Measurements from ENCODE around the gene RNF186. TPM values are rescaled to one million over a fixed set of nuclear protein-coding genes. Genes with fewer than 3 reads are reported as not detected.
"Not testable (repeated sequence)": the region's sequence is repeated elsewhere in the genome, so short reads cannot be mapped to it uniquely, and the experiment has no call there.

Gene RNF186
- total RNA-seq, 2 donors from 2014 or later, result not detected

DNA sequence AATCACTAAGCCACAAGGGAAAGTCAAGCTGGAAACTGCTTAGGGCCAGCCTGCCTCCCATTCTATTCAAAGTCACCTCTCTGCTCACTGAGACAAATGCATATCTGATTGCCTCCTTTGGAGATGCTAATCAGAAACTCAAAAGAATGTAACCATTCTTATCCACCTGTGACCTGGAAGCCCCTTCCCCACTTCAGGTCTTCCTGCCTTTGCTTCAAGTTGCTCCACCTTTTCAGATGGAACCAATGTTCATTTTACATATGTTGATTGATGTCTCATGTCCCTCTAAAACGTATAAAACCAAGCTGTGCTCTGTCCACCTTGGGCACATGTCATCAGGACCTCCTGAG, 1.6 kb upstream of the RNF186 start:
- not testable (repeated sequence) for H3K9me3 ChIP-seq (ENCODE audit: control insufficient read depth, low read length, poor library complexity, severe bottlenecking); ATAC-seq; H3K4me3 Mint-ChIP-seq; H3K27me3 Mint-ChIP-seq; DNase-seq; H3K4me1 Mint-ChIP-seq; H3K36me3 Mint-ChIP-seq (ENCODE audit: low read depth)
- peak overlapping the region; percentile 3 for H3K27ac Mint-ChIP-seq

DNA sequence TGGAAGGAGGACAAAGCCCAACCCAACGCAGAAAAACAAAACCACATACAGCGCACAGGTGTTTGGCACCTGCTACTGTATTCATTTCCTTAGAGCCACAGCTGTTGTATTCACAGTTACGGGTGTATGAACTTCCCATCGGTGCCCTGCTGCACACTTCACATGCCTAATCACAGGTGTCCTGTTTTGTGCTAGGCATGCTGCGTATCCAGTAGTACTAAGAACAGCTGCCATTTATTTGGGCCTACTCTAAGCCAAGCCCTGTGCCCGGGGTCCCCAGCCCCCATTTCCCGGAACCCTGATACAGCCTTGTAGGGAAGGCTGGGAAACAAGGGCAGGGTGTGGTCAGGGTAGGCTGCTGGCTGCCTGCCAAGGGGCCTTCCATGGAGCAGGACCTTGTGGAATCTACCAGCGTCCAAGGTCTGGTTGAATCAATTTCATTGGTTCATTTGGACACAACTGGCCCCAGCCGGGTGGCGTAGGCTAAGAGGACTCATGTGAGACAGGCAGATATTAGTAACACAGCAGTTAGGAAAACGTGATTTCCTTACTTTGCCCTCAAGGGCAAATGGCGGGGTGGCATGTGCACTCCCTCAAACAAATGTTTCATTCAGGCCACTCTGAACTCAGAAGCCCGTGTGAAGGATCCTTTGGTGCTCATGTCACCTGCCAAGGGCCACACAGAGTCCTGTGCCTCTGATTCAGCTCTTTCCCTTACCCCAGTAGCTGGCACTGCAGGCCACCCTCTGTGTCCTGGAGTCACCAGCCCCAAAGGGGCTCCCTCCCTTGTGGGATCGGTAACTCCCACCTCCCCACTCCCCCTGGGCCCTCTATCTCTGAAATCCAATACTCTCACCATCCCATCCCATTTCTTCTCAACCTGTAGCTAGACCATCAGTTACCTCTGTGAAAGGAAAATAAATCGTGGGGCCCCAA, 986 bp upstream of the RNF186 start:
- no peaks in the 10 kb centered on the region for H3K9me3 ChIP-seq (ENCODE audit: control insufficient read depth, low read length, poor library complexity, severe bottlenecking)
- Mint-ChIP-seq H3K36me3 (ENCODE audit: low read depth) (peaks cover 3% of the 10 kb centered on the region), H3K4me1 (peaks cover 2% of the 10 kb centered on the region), H3K4me3 (no peak overlapping the region), H3K27ac (no peak overlapping the region), H3K27me3 (peaks cover 6% of the 10 kb centered on the region)
- no peak for DNase-seq
- ATAC-seq, result no peak

DNA sequence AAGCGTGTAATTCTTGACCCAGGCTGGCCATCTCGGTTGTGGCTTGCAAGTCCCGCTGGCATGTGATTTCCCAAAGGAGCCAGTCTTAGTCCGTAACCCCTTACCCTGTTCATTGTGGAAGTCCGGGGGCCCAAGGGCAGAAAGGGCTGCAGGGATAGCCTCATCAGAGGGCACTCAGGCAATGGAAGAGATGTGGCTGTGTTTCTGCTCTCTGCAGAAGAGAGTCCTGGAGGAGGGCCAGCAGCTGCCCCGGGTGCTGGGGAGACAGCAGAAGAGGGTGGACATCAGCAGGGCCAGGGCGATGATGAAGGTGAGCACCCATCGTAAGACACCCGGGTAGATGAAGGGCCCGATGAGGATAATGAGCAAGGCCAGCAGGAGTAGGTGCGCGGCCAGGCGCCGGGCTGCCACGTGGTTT, 830 bp downstream of the RNF186 start:
- ATAC-seq, result no peak

DNA sequence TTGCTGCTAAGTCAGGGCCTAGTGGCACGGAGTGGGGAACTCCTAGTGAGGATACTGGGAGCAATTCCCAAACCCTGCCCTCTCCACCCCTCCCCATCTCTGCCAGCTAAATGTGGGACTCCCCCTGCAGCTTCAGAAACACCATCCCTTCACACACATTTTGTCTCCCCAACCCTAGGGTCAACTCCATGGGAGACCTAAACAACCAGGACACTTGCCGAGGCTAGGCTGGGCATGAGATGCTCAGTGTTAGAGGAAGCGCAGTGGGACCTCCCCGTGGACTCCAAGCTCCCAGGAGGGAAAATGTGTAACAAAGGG, 1.5 kb downstream of the RNF186 start:
- H3K4me3 Mint-ChIP-seq, result no peak overlapping the region
- no peak overlapping the region for H3K27ac Mint-ChIP-seq
- peaks cover 6% of the 10 kb centered on the region for H3K27me3 Mint-ChIP-seq
- H3K4me1 Mint-ChIP-seq, result peaks cover 2% of the 10 kb centered on the region
- ATAC-seq (no peak), DNase-seq (no peak)
- H3K9me3 ChIP-seq (ENCODE audit: control insufficient read depth, low read length, poor library complexity, severe bottlenecking), result no peaks in the 10 kb centered on the region
- peaks cover 3% of the 10 kb centered on the region for H3K36me3 Mint-ChIP-seq (ENCODE audit: low read depth)

More for the DNA sequence above, 830 bp downstream of the RNF186 start:
- H3K4me1 Mint-ChIP-seq, result peaks cover 2% of the 10 kb centered on the region
- DNase-seq, result no peak
- no peaks in the 10 kb centered on the region for H3K9me3 ChIP-seq (ENCODE audit: control insufficient read depth, low read length, poor library complexity, severe bottlenecking)
- no peak overlapping the region for H3K4me3 Mint-ChIP-seq
- H3K27me3 Mint-ChIP-seq, result peaks cover 6% of the 10 kb centered on the region
- H3K36me3 Mint-ChIP-seq (ENCODE audit: low read depth), result peaks cover 3% of the 10 kb centered on the region
- no peak overlapping the region for H3K27ac Mint-ChIP-seq

DNA sequence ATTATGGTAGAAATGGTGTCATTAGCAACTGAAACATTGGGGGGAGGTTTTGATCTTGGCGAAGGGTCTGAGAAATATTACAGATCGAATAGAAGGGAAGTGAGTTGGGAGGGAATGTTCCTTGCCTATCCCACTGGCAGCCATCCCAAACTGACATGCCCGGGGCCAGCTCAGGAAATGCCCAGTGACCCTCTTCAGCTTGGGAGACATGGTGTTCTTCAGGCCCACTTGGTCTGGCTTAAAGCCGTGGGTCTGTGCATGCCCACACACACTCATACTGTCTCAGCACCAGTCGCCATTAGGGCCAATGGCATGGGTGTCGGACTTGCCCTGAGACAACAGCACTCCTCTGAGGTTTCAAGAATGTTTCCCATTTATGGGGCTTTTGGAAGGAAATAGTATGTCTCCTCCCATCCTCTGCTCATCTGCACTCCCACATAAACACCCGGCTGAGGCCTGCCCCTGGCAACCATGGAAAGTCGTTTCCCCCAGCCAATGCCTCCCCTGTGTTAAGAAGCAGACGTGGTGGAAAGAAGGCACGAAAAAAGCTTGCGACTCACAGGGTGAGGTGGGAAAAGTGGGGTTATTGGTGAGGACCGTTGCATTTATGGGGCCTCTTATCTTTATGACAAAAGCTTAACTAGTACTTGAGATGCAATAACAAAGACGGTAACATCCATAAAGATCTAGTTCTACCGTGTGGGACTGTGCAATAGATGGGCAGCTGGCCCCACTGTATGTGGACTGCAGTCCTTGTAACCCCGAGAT, 2.0 kb downstream of the RNF186 start:
- peaks cover 2% of the 10 kb centered on the region for H3K4me1 Mint-ChIP-seq
- H3K9me3 ChIP-seq (ENCODE audit: control insufficient read depth, low read length, poor library complexity, severe bottlenecking), result no peaks in the 10 kb centered on the region
- peaks cover 3% of the 10 kb centered on the region for H3K36me3 Mint-ChIP-seq (ENCODE audit: low read depth)
- H3K4me3 Mint-ChIP-seq, result no peak overlapping the region
- DNase-seq (no peak), ATAC-seq (no peak)
- peaks cover 6% of the 10 kb centered on the region for H3K27me3 Mint-ChIP-seq
- H3K27ac Mint-ChIP-seq, result no peak overlapping the region

DNA sequence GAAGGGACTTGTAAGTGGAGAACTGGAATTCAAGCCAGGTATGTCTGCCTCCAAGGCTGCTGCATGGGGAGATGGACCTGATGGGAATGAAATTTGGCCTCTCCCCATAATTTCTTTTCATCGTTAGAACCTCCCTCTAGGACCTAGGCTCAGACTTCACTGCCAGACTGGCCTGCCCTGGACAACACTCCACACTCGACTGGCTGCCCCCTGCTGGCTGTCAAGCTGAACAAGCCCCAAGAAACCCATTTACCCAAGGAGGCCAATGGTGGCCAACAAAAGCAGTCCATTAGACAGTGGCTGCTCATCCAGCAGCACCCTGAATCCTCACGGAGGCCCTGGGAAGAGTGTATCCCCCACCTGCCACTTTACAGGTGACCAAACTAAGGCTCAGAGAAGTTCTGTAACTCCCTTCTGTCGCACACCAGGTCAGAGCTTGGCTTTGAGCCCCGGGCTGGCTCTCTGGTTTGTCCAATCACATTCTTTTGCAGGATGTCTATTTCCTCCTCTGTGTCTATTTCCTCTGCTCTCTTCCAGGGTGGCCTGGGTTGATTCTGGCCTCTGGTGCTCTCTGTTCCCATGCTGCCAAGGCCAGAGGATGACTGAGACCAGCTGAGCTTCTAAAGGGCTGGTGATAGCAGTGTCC, 3.8 kb downstream of the RNF186 start:
- peak; percentile 19 to 27 (median 26) for DNase-seq
- Mint-ChIP-seq H3K36me3 (ENCODE audit: low read depth) (peaks cover 3% of the 10 kb centered on the region), H3K4me3 (no peak overlapping the region), H3K4me1 (peaks cover 2% of the 10 kb centered on the region), H3K27ac (no peak overlapping the region), H3K27me3 (peaks cover 6% of the 10 kb centered on the region)
- ATAC-seq, result peak; percentile 51
- no peaks in the 10 kb centered on the region for H3K9me3 ChIP-seq (ENCODE audit: control insufficient read depth, low read length, poor library complexity, severe bottlenecking)

DNA sequence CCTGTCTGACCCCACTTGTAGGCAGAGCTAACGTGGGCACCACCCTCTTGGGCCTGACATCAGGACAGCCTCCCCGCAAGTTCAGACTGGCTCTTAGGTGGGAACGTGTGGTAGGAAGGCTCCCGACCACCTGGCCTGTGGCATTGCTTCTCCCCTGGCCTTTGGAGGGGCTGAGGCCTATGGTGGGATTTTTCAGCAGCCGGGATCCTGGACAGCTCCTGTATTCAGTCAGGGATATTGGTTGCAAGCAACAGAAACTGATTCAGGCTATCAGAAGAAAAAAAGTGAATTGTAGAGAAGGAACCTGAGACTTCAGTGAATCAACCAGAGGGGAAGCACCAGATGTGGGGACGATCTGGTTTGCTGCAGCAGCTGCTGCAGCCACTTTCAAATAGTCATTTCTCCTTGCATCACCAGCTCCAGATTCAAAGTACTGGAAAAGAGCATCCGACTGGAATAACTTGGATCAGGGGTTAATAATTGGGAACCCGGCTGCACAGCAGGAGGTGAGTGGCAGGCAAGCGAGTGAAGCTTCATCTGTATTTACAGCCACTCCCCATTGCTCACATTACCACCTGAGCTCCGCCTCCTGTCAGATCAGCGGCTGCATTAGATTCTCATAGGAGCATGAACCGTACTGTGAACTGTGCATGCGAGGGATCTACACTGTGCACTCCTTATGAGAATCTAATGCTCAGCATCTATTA, 5.9 kb downstream of the RNF186 start:
- H3K9me3 ChIP-seq (ENCODE audit: control insufficient read depth, low read length, poor library complexity, severe bottlenecking), result no peaks in the 10 kb centered on the region
- H3K27ac Mint-ChIP-seq, result no peak overlapping the region
- H3K4me3 Mint-ChIP-seq, result no peak overlapping the region
- peaks cover 2% of the 10 kb centered on the region for H3K4me1 Mint-ChIP-seq
- H3K27me3 Mint-ChIP-seq, result peaks cover 7% of the 10 kb centered on the region
- ATAC-seq (no peak), DNase-seq (no peak)
- peaks cover 1% of the 10 kb centered on the region for H3K36me3 Mint-ChIP-seq (ENCODE audit: low read depth)

DNA sequence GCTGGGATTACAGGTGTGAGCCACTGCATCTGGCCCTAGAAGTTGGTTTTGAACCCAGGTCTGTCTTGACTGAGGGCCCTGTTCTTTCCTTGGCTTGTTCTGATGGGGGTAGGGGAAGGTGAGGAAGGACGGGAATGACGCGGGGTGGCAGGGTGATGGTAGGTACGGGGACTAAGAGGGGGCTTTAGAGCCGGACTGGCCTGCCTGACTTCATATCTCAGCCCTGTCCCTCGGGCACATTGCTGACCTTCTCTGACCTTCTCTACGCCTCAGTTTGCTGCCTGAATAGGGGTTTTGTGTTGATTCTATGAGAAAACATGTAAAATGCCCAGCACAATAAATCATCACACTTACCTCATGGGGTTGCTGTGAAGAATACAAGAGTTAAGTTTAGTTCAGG, 6.7 kb downstream of the RNF186 start:
- no peak for ATAC-seq
- Mint-ChIP-seq H3K27me3 (peaks cover 5% of the 10 kb centered on the region), H3K27ac (no peak overlapping the region), H3K4me1 (peaks cover 2% of the 10 kb centered on the region), H3K4me3 (no peak overlapping the region), H3K36me3 (ENCODE audit: low read depth) (no peaks in the 10 kb centered on the region)
- no peak for DNase-seq
- H3K9me3 ChIP-seq (ENCODE audit: control insufficient read depth, low read length, poor library complexity, severe bottlenecking), result no peaks in the 10 kb centered on the region

DNA sequence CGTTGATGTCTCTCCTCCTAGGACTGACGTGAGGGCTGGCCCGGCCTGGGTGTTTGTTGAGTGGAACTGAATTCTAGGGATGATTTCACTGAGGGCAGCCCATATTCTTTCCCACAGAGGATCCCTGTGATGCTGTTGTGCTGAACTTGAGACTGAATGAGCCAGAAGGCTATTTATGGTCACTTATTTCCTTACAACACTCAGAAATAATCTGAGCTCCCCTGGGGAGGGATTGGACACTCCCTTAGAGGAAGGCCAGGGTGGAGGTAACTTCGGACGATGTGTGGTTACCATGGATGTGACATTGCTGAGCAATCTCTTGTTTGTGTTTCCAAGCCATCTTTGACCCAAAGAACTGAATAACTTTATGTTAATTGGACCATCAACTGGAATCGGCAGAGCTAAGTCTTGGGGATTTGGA, 10.2 kb downstream of the RNF186 start:
- H3K9me3 ChIP-seq (ENCODE audit: control insufficient read depth, low read length, poor library complexity, severe bottlenecking), result no peaks in the 10 kb centered on the region
- Mint-ChIP-seq H3K27me3 (peaks cover 5% of the 10 kb centered on the region), H3K4me3 (no peak overlapping the region), H3K27ac (no peak overlapping the region), H3K36me3 (ENCODE audit: low read depth) (no peaks in the 10 kb centered on the region), H3K4me1 (peaks cover 3% of the 10 kb centered on the region)
- no peak for DNase-seq
- ATAC-seq, result no peak

GRCh38 chr1:19802269-19802668, 12.8 kb downstream of the RNF186 start:
- no peak overlapping the region for H3K4me3 Mint-ChIP-seq
- DNase-seq (no peak), ATAC-seq (no peak)
- no peaks in the 10 kb centered on the region for H3K36me3 Mint-ChIP-seq (ENCODE audit: low read depth)
- peaks cover 14% of the 10 kb centered on the region for H3K4me1 Mint-ChIP-seq
- peaks cover 5% of the 10 kb centered on the region for H3K27me3 Mint-ChIP-seq
- no peak overlapping the region for H3K27ac Mint-ChIP-seq
- H3K9me3 ChIP-seq (ENCODE audit: control insufficient read depth, low read length, poor library complexity, severe bottlenecking), result no peaks in the 10 kb centered on the region

DNA sequence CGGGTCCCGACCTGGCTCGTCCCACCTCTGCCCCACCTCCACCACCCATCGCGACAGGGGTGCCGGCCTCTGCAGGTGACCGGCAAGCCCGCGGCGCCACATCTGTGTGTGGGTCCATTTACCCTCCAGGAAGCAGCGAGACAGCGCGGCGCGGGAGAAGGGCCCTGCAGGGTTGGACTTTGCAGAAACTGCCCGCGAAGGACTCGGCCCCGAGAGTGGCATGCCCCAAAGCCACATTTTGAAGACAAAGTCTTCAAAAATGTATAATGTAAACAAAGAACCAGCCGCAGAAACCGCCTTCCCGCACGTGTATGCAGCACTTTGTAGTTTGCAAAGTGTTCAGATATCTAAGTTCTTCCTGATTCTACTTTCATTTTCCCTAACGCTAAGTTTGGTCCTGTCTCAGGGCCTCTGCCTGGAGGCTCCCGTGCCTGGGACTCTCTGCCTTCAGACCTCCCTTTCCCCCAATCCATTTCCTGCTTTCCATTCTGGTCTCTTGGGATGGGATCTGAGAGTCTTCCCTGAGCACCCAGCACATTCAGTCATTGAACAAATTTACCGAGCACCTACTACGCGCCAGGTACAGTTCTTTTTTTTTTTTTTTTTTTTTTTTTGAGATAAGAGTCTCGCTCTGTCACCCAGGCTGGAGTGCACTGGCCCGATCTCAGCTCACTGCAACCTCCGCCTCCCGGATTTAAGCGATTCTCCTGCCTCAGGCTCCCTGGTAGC, 14.8 kb downstream of the RNF186 start:
- peaks cover 5% of the 10 kb centered on the region for H3K27me3 Mint-ChIP-seq
- H3K36me3 Mint-ChIP-seq (ENCODE audit: low read depth), result peaks cover 3% of the 10 kb centered on the region
- DNase-seq (peak; percentile 18 to 32 (median 19)), ATAC-seq (peak; percentile 65)
- H3K27ac Mint-ChIP-seq, result peak overlapping the region; percentile 90
- no peaks in the 10 kb centered on the region for H3K9me3 ChIP-seq (ENCODE audit: control insufficient read depth, low read length, poor library complexity, severe bottlenecking)
- H3K4me3 Mint-ChIP-seq, result peak overlapping the region; percentile 92
- H3K4me1 Mint-ChIP-seq, result peaks cover 19% of the 10 kb centered on the region

DNA sequence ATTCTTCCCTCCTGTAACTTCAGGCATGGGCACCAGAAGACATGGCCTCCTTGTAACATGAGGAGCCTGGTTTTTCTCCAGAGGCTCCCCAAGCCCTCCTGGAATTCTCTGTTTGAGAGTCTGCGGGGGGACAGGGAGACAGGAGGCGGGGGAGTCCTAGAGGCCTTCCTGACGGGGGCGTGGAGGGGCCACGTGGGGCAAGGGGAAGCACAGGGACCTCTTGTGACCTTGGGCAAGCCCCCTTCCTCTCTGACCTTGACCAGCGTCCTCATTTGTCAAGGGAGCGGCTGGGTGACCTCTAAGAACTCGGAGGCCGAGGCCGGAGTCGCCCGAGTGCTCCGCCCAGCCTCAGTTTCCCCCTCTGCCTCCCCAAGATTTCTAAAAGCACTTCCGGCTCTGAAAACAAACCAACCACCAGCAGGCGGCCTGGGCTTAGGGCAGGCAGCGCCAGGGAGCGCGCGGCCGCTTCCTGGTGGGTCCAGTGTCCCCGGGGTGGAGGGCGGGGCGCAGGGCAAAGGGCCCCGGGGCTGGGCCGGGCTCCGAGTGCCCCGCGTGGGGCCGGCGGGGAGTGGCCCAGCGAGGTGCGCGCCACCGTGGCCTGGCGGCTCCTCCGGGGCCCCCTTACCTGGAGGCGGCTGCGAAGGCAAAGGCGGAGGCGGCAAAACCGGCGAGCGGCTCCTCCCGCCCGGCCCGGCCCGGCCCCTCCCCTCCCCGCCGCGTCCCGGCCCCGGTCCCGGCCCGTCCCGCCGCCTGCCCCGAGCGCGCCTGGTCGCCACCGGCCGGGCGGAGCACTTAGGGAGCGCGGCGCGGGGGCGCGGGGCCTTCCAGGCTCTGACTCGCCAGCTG, 15.6 kb downstream of the RNF186 start, which contains the start of gene TMCO4:
Gene TMCO4, minus strand, starts transcription at position 687 of the 846 bp plus-strand sequence. CDS start 19,158 bp downstream, outside the sequence.
- Mint-ChIP-seq H3K4me1 (peaks cover 19% of the 10 kb centered on the region), H3K4me3 (peak within 1 kb of the TSS; percentile 92), H3K36me3 (ENCODE audit: low read depth) (peaks cover 3% of the 10 kb centered on the region), H3K27me3 (no peaks in the 10 kb centered on the region), H3K27ac (peak within 1 kb of the TSS; percentile 90)
- ATAC-seq (peak; percentile 83), DNase-seq (peak; percentile 20 to 45 (median 38))
- H3K9me3 ChIP-seq (ENCODE audit: control insufficient read depth, low read length, poor library complexity, severe bottlenecking), result no peaks in the 10 kb centered on the region

Data from T-helper 17 cell (primary cell).